Measurements from ENCODE around the gene SYNPO2L.

SYNPO2L gene

DNA sequence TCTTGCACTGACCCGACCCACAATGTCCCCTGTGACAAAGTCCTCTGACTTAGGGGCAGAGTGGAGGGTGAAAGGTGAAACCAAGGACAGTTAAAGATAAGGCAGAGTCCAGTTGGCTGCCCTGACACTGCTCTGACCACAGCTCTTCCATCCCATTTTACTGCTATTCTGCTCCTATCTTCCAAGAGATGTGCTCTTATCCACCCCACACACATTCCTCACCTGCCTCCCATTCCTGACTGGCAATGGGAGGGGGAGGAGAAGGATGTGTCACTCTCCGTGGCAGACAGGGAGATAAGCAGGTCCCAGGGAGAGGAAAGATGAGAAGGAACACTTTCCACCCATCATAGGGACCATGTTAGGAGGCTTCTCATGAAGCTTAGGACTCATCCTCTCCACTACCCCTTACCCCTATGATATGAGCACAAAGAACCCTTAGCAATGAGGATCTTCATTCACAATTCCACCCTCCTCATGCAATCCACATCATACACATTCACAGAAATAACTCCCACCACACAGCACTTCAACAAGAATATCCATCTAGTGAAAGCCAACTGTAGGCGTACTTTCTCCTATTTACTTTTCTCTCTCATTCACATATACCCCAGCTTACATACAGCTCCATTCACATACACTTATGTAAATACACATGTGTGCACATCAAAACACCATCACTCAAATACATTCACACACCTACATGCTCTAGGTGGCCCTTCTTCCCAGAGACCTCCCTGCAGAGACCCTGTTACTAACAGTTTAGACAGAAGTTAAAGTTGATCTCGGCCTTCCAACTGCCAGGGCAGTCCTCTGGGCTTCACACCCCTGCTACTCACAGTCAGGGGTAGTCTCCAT, 6.6 kb downstream of the SYNPO2L start:
- in situ Hi-C loops (cut with HindIII; ENCODE audit: low sequenced_read_pairs) = no loop called here

DNA sequence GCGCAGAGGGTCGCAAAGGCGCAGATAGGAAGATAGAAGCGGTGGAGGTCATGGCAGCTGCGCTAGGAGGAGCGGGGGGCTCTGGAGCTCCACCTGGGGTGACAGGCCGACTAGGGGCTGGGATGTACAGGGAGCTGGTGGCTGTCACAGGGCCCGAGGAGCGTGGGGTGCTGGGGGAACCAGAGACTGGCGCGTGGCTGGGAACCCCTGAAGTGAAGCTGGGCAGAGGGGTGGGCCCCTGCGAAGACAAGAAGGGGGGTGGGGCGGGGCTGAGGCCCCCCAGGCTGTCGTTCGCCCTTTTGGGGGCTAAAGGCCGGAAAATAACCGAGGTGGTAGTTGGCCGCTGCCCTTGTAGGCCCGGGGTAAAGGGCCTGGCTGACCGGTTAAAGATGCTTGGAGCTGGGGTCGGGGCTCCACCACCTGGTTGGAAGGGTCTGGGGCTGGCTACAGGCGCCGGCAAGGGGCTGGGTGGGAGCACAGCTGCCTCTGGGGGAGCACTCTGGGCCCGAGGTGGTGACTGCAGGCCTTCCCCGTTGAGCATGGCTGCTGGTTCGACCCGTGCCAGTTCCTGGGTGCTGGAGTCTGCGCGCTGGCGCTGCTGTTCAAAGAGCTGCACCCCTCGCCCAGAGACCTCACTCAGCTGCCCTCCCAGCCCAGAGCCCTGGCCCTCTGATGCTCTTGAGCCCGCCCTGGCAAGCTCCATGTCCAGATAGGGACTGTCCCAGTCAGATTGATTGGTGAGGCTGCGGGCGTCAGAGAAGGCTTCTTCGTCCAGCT, 7.8 kb downstream of the SYNPO2L start:
- in situ Hi-C loops (cut with HindIII; ENCODE audit: low sequenced_read_pairs) = no loop called here

DNA sequence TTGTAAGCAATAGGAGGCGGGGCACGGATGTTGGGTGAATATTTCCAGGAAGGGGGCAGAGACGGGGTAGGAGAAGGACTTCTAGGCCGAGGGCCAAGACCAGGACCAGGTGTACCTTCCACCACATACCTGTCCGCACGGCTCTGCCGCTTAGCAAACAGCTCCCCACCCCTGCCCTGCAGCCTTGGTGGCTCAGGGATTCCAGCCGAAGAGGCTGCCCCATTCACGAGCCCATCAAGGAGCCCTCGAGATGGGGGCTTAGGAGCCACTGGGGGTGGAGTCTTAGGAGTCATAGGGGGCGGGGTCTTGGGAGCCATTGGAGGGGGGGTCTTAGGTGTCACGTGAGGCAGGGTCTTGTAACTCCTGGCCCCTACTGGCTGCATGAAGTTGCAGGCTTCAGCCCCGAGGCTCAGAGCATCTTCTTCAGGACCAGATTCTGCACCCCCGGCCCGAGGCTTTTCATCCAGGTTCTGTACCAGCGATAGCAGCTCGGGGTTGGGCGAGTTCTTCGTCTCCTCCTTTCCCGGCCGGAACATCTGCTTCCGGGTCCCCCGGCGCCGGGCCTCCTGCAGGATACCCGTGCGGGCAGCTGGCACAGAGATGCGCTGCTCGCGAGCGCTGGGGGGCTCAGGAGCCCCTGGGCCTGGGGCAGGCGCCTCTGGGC, 8.5 kb downstream of the SYNPO2L start:
- in situ Hi-C loops (cut with HindIII; ENCODE audit: low sequenced_read_pairs) = no loop called here

DNA sequence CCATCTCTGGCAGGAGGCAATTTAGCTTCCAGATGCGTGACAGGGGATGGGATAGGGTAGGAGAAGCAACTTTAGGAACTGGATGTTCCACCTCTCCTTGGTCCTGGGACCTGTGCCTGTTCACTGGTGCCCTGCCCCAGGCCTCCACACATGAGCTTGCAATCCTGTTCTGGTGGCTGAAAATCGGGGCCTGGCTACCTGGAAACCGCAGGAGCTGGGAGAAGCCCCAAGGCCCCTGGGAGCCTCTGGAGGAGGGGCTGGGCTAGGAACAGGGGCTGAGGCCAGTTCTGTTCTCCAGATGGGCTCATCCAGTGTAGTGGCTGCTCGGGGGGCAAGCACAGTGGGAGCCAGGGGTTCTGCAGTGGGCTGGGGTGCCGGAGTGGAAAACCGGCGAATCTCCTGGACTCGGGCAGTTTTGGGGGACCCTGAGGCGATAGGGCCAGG, 9.2 kb downstream of the SYNPO2L start:
- in situ Hi-C loops (cut with HindIII; ENCODE audit: low sequenced_read_pairs) = no loop called here

DNA sequence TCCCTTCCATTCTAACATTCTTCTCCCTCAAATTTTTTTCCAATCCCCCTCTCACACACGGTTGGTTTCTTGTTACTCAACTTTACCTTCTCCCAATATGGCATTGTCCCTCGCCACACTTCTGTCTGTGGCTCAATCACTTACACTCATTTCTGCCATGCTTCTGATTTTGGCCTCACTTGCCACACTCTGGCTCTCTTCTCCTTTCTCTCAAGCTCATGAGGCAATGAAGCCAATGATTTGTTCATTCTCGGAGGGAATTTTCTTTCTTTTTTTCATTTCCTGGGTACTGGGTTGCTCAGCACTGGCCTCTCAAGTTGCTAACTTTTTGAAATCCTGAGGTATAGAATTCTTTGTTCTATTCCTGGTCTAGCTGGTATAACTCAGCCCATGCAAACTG, 10.6 kb downstream of the SYNPO2L start:
- in situ Hi-C loops (cut with HindIII; ENCODE audit: low sequenced_read_pairs) = no loop called here

DNA sequence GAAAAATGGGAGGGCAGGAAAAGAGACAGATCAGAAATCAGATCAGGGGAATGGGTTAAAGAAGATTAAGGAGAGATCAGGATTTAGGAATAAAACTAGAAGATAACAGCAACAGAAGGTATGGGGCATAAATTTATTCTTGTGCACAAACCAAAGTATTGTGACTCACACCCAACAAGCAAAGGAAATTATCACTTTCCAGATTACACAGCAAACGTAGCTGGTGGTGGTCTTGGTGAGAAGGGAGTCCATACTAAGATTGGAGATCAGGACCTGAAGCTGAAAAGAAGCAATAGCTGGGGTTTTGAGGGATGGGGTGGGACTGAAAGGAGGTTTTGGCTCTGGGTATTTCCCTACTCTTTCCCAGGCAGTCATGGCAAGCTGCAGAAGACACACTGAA, 11.1 kb downstream of the SYNPO2L start:
- in situ Hi-C loops (cut with HindIII; ENCODE audit: low sequenced_read_pairs) = no loop called here

DNA sequence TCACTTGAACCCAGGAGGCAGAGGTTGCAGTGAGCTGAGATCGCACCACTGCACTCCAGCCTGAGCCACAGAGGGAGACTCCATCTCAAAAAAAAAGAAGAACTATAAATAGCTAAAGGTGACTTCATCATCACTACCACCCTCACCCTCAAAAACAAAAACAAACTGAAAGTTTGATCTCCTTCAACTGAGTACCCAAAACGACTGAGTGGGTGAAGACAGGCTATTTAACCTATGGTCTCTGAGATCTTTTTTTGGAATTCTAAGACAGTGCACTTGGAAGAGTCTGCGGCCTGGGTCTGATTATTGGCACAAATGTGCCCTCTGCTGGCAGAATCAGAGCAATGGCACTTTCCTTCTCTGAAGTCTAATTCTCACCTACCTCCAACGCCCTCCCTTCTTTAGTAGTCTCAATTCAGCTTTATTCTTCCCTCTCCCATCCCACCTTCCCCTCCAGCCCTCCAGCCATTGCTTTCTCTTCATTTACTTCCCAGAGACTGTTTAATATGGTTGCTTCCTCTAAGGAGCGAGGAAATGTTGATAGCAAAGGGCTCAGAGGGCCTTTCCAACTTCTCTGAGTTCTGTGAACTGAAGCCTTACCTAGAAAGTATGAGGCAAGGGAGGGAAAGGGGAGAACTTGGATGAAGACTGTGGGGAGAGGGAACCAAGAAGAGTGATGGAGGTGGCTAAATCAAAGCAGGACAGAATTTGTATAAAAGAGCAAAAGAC, 11.7 kb downstream of the SYNPO2L start:
- in situ Hi-C loops (cut with HindIII; ENCODE audit: low sequenced_read_pairs) = no loop called here

DNA sequence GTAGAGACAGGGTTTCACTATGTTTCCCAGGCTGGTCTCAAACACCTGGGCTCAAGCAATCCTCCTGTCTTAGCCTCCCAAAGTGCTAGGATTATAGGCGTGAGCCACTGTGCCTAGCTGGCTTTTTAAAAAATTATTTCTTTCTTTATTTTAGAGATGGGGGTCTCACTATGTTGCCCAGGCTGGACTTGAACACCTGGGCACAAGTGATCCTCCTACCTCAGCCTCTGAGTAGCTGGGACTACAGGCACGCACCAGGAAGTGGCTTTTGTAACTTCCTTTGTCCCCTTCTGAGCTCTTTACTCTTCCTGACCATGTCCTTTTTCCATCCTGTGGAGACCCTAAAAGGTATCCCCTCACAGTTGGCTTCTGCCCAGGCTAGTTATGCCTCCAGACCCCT, 12.5 kb downstream of the SYNPO2L start:
- in situ Hi-C loops (cut with HindIII; ENCODE audit: low sequenced_read_pairs) = no loop called here

DNA sequence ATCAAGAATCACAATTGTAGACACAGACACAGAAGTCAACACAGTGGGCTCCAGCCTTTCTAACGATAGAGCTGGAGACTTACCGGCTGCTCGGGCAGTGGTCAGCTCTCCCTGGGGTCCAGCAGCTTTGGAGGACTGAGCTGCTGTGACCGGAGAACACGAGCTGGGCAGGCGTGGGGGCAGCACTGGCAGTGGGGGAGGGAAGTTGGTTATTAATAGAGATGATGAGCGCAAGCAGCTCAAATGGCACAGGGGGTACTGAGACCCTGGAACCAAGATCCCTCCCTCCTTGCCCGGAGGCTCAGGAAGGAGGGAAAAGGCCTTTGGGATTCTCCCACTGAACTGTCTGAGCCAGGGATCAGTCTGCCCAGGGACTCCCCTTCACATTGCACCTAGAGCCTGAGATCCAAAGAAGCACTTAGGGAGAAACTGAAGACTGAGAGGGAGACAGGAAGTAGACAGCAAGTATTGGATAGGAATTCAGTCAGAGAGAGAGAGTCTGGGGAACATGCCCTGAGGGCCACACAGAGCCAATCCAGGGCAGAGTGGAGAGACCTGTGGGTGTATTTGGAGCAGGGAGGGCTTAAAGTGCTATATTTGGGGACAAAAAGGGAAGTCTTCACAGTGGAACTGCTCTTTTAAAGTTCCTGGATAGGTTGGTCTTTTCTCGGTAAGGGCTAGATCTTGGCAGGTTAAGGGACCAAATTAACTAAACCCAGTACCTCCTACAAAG, 14.3 kb downstream of the SYNPO2L start, which contains the start of gene MYOZ1:
TSS of gene MYOZ1 (minus strand) at position 147 of the 733 bp plus-strand sequence. CDS start 1,457 bp downstream, outside the sequence.
- in situ Hi-C loops (cut with HindIII; ENCODE audit: low sequenced_read_pairs) = no loop called here

DNA sequence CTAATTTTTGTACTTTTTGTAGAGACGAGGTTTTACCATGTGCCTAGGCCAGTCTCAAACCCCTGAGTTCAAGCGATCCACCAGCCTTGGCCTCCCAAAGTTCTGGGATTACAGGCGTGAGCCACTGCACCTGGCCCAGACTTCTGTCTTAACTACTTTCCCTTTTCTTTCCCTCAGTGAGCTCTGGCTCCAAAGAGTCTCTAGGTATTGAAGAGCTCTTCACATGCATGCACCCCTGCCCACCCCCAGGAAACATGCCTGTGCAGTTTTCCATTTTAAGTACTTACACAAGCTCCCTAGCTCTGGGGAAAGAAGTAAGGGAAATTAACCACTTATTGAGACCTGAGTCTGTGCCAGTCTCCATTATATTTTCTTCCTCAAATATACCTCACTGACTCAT, 16.5 kb downstream of the SYNPO2L start:
- in situ Hi-C loops (cut with HindIII; ENCODE audit: low sequenced_read_pairs) = no loop called here

DNA sequence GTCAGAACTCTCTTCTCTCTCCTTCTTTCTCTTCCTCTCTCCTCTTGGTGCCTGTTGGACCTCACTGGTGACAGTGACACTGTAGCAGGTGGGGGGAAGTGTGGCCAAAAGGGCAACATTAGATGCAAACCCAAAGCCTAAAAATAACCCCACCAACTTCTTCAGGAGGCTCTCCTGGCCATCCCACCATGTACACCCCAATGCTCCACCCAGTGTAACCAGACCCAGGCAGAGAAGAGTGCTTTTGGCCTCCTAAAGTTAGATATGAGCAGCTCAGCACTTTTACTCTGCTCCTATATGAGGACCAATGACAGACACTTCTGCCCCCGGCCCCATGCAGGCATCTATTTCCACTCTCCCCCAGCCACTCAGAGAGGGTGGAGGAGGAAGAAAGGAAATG, 20.0 kb downstream of the SYNPO2L start:
- in situ Hi-C loops (cut with HindIII; ENCODE audit: low sequenced_read_pairs) = no loop called here

DNA sequence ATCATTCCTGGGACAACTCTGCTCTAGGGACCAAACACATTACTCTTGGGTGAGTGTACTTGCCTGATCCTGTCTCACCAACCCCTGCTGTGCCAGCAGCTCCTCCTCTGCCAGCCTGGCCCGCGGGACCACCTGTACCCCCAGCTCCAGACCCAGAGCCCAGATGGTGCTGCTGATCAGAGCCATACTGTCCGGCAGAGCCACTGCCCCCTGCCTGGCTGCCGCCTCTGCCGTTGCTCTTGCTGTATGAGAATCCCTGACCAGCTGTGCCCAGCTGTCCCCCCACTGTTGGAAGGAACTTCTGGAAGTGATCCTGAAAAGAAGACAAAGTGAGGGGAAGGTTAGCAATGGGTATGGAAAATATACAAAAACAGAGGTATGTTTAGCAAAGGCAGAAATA, 21.4 kb downstream of the SYNPO2L start:
- in situ Hi-C loops (cut with HindIII; ENCODE audit: low sequenced_read_pairs) = no loop called here

DNA sequence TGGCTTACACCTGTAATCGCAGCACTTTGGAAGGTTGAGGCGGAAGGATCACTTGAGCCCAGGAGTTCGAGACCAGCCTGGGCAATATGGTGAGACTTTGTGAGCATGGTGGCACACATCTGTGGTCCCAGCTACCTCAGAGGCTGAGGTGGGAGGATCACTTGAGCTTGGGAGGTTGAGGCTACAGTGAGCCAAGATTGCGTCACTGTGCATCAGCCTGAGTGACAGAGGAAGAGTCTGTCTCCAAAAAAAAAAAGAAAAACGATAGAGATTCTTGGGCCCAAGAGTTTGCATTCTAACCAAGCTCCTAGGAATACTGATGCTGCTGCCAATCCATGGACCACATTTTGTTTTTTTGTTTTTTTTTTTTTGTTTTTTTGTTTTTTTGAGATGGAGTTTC, 26.7 kb downstream of the SYNPO2L start:
- in situ Hi-C loops (cut with HindIII; ENCODE audit: low sequenced_read_pairs) = loop anchor here (5.0 to 10.0 kb wide), 3 partner anchors 57 to 124 kb away; no protein-coding TSS in a partner anchor

DNA sequence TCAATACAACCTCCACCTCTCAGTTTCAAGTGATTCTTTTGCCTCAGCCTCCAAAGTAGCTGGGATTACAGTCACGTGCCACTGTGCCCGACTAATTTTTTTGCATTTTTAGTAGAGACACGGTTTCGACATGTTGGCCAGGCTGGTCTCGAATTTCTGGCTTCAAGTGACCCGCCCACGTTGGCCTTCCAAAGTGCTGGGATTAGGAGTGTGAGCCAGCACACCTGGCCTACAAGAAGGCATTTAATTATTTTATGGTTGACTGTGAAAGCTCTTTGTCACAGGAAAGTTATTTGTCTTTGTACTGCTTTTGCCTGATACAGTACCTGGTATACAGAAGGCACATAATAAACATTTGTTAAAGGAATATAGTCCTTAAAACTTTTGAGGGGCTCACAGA, 27.4 kb downstream of the SYNPO2L start:
- in situ Hi-C loops (cut with HindIII; ENCODE audit: low sequenced_read_pairs) = loop anchor here (5.0 to 10.0 kb wide), 3 partner anchors 56 to 124 kb away; no protein-coding TSS in a partner anchor

DNA sequence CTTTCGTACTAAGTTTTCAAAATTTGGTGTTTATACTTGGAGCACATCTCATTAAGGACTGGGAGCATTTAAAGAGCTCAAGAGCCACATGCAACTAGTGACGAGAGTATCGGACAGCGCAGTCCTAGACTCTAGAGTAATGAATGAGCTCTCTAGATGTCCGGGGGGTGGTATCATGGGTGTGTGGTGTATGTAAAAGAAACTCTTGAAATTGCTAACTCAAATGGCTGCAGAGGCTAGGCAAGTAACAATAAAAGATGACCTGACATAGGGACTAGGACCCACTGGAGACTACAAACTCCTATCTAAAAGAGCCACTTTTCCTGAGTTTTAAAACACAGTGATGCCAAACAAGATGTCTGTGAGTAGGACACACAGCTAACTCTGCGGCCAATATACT, 28.5 kb downstream of the SYNPO2L start:
- in situ Hi-C loops (cut with HindIII; ENCODE audit: low sequenced_read_pairs) = loop anchor here (5.0 to 10.0 kb wide), 3 partner anchors 55 to 122 kb away; no protein-coding TSS in a partner anchor

DNA sequence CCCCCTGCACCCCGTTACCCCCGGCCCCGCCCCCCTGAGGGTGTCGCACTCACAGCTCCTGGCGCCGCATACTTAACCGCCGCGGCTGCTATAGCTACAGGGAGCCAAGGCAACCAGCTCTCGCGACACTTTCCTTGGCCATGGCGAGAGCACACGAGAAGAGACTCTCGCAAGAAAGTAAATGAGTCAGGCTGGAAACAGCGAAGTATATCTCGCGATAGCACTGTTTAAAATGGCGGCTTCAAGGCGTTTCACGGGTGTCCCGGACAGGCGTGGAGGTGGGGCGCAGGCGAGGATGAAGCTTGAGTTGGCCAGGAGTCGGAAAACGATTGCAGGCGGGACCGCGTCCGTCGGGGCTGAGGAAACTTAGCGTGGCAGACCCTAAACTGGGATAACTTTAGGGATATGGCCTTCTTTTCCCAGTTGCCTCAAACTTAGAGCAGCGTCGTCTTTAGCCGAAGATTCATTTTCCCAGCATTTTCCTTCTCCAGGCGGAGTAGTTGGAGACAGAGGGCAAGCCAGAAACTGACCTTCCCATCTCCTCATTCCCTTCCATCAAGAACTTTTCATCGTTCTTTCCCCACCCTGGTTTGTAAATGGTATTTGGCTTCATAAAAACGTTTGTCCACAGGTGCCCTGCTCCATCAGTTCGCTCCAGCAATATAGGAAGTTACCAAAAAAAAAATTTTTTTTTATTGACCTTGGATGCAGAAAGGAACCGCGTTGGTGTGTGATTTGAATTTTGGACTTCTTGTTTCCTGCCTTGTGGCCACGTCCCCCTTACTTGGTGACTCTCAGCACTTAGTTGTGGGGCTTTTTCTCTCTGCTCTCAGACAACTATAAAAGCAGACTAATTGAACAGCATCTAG, 29.7 kb downstream of the SYNPO2L start:
- in situ Hi-C loops (cut with HindIII; ENCODE audit: low sequenced_read_pairs) = loop anchor here (5.0 to 10.0 kb wide), 3 partner anchors 54 to 121 kb away; no protein-coding TSS in a partner anchor

DNA sequence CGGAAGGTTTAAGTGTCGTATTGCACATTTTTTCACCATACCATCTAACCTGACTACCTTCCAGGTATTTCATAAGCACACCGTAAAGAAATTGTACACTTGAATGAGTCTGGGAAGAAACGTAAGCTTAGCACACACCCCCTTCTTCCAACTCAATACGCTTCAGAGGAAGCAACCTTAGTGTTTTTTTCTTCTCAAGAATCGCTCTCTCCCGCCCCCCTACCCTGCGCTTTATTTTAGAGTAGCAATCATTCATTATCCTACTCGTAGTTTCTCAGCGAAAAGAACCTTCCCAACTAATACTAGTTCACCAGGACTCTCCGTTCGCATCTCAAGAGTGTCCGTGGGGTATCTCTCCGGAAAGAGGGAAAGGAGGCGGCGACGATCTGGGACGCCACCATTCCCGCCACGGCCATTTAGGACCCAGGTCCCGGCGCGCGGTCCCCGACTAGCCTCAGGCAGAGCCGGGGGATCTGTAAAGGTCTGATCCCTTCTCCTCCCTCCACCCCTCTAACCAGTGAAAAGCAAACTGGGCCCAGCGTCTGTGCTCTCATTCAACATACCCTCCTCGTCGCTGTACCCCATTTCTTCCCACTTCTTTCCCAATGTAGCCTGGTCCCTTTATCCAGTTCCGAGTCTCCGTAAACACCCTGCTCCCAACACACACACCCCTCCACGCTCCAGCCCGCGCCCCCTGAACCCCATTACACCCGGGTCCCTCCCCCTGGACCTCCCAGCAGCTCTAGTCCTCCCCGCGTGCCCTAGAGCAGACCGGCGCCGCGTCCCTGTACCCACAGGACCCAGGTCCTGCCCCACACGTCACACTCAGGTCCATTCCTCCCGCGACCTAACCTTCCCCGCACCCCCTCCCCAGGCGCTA, 30.6 kb downstream of the SYNPO2L start:
- in situ Hi-C loops (cut with HindIII; ENCODE audit: low sequenced_read_pairs) = loop anchor here (5.0 to 10.0 kb wide), 3 partner anchors 53 to 120 kb away; no protein-coding TSS in a partner anchor

DNA sequence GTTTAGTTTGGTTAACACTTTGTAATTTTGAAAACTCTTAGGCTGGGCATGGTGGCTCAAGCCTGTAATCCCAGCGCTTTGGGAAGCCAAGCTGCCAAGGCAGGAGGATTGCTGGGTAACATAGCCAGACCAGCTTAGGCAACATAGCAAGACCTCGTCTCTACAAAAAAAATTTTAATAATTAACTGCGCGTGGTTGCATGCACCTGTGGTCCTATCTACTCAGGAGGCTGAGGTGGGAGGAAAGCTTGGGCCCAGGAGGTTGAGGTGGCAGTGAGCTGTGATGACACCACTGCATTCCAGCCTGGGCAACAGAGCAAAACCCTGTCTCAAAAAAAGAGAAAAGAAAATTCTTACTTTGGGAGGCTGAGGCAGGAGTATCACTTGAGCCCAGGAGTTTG, 32.8 kb downstream of the SYNPO2L start:
- in situ Hi-C loops (cut with HindIII; ENCODE audit: low sequenced_read_pairs) = loop anchor here (10.0 kb wide), 2 partner anchors 88 to 118 kb away; no protein-coding TSS in a partner anchor
